ENCODE measurements around the gene CD74.
"Not testable (repeated sequence)": the region's sequence is repeated elsewhere in the genome, so short reads cannot be mapped to it uniquely, and the experiment has no call there.

CD74 gene

GRCh38 chr5:150428106-150428876 is 15.6 kb upstream of the CD74 start:
- Histone ChIP-seq H3K27me3 (ENCODE audit: control insufficient read depth in 3 of 3, insufficient read depth in 3 of 3, low read depth in 1 of 3, low read length in 3 of 3) (no peaks in the 10 kb centered on the region), H3K9ac (ENCODE audit: low read depth, low read length, poor library complexity) (no peak overlapping the region), H3K4me1 (ENCODE audit: control insufficient read depth in 2 of 2, insufficient read depth in 1 of 2, low read depth in 1 of 2, low read length in 2 of 2) (peaks cover 0 to 8% of the 10 kb centered on the region in 2 donors), H4K91ac (ENCODE audit: low read depth, low read length, poor library complexity) (no peak overlapping the region), H2BK120ac (ENCODE audit: low read depth, low read length) (no peak overlapping the region), H2BK15ac (ENCODE audit: low read length) (peak overlapping the region; percentile 70), H3K36me3 (replicated peaks in 1 of 2; ENCODE audit: control insufficient read depth in 2 of 2, insufficient read depth in 2 of 2, low read length in 2 of 2) (no peaks in the 10 kb centered on the region), H3K4me2 (ENCODE audit: insufficient read depth, low read length, poor library complexity, severe bottlenecking) (no peak overlapping the region), H2AK5ac (ENCODE audit: low read depth, low read length) (peak overlapping the region; percentile 53), H3K9me3 (replicated peaks in 1 of 2; ENCODE audit: control insufficient read depth in 2 of 2, insufficient read depth in 1 of 2, low read depth in 1 of 2, low read length in 2 of 2) (no peaks in the 10 kb centered on the region), H3K14ac (ENCODE audit: low read length) (no peak overlapping the region), H4K8ac (ENCODE audit: low read depth, low read length) (no peak overlapping the region), H3K18ac (ENCODE audit: low read length) (peak overlapping the region; percentile 65), H3K79me1 (ENCODE audit: low read depth, low read length) (peaks cover 2% of the 10 kb centered on the region), H2BK12ac (ENCODE audit: low read length) (peak overlapping the region; percentile 46), H3K4ac (ENCODE audit: low read length) (no peak overlapping the region), H3K27ac (replicated peaks; ENCODE audit: low read length) (no peak overlapping the region), H2BK5ac (ENCODE audit: low read length) (peak overlapping the region; percentile 48), H2AFZ (ENCODE audit: low read length) (peak overlapping the region; percentile 94), H3K4me3 (ENCODE audit: low read length in 2 of 2) (no peak overlapping the region), H3K23ac (ENCODE audit: low read depth, low read length, poor library complexity) (peak overlapping the region; percentile 65)
- WGBS, 2 donors (ENCODE audit: extremely low coverage in 2 of 2, insufficient read length in 2 of 2, insufficient replicate concordance in 1 of 2), result no CpG with 5 or more reads among the region's 18 CpGs
- DNase-seq (ENCODE audit: low spot score), result no peak

DNA sequence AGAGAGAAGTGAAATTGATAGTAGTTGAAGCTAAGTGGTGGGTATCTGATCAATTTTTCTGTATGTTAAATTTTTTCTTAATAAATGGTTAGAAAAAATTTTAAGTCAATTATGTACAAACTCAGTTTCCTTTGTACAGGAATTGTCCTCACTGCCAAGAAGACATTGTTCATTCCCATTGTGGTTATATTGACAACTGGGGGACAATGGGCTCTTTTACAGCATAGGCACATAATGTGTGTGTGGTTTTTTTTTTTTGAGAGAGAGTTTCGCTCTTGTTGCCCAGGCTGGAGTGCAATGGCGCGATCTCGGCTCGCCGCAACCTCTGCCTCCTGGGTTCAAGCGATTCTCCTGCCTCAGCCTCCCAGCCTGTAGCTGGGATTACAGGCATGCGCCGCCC is 13.5 kb upstream of the CD74 start:
- H2AFZ ChIP-seq (ENCODE audit: low read length); H3K4me2 ChIP-seq (ENCODE audit: insufficient read depth, low read length, poor library complexity, severe bottlenecking); DNase-seq (ENCODE audit: low spot score); H3K18ac ChIP-seq (ENCODE audit: low read length); H3K14ac ChIP-seq (ENCODE audit: low read length); H3K36me3 ChIP-seq (replicated peaks in 1 of 2; ENCODE audit: control insufficient read depth in 2 of 2, insufficient read depth in 2 of 2, low read length in 2 of 2); H2BK15ac ChIP-seq (ENCODE audit: low read length); H3K9ac ChIP-seq (ENCODE audit: low read depth, low read length, poor library complexity); H2BK12ac ChIP-seq (ENCODE audit: low read length); H3K27ac ChIP-seq (replicated peaks; ENCODE audit: low read length); H3K4me1 ChIP-seq (ENCODE audit: control insufficient read depth in 2 of 2, insufficient read depth in 1 of 2, low read depth in 1 of 2, low read length in 2 of 2); H3K23ac ChIP-seq (ENCODE audit: low read depth, low read length, poor library complexity); H4K8ac ChIP-seq (ENCODE audit: low read depth, low read length); H3K4ac ChIP-seq (ENCODE audit: low read length); H2BK5ac ChIP-seq (ENCODE audit: low read length); H3K79me1 ChIP-seq (ENCODE audit: low read depth, low read length); H3K4me3 ChIP-seq (ENCODE audit: low read length in 2 of 2); H2AK5ac ChIP-seq (ENCODE audit: low read depth, low read length); H2BK120ac ChIP-seq (ENCODE audit: low read depth, low read length); H4K91ac ChIP-seq (ENCODE audit: low read depth, low read length, poor library complexity); H3K9me3 ChIP-seq (replicated peaks in 1 of 2; ENCODE audit: control insufficient read depth in 2 of 2, insufficient read depth in 1 of 2, low read depth in 1 of 2, low read length in 2 of 2); H3K27me3 ChIP-seq (ENCODE audit: control insufficient read depth in 3 of 3, insufficient read depth in 3 of 3, low read depth in 1 of 3, low read length in 3 of 3): not testable (repeated sequence)
- no CpG with 5 or more reads among the region's 9 CpGs for WGBS, 2 donors (ENCODE audit: extremely low coverage in 2 of 2, insufficient read length in 2 of 2, insufficient replicate concordance in 1 of 2)

DNA sequence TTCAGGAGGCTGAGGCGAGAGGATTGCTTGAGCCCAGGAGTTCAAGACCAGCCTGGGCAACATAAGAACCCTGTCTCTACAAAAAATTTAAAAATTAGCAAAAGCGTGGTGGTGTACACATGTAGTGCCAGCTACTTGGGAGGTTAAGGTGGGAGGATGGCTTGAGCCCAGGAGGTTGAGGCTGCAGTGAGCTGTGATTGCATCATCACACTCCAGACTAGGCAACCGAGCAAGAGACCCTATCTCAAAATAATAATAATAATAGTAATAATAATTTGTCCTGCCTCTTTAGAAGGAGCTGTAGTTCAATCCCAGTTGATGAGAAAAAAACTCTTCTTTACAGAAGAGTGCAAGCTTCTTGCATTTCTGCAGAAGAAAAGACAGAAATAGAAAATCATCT is 10.0 kb upstream of the CD74 start:
- DNase-seq (ENCODE audit: low spot score), result no peak

GRCh38 chr5:150422075-150422474 is 9.4 kb upstream of the CD74 start:
- peaks cover 0 to 2% of the 10 kb centered on the region in 2 donors for H3K4me1 ChIP-seq (ENCODE audit: control insufficient read depth in 2 of 2, insufficient read depth in 1 of 2, low read depth in 1 of 2, low read length in 2 of 2)
- H3K27ac ChIP-seq (replicated peaks; ENCODE audit: low read length), result no peak overlapping the region
- H2AK5ac ChIP-seq (ENCODE audit: low read depth, low read length), result no peak overlapping the region
- H2BK15ac ChIP-seq (ENCODE audit: low read length), result no peak overlapping the region
- no peak overlapping the region for H3K18ac ChIP-seq (ENCODE audit: low read length)
- no peak overlapping the region for H2BK12ac ChIP-seq (ENCODE audit: low read length)
- no peak overlapping the region for H3K4me3 ChIP-seq (ENCODE audit: low read length in 2 of 2)
- no peak overlapping the region for H4K91ac ChIP-seq (ENCODE audit: low read depth, low read length, poor library complexity)
- no peak overlapping the region for H2BK120ac ChIP-seq (ENCODE audit: low read depth, low read length)
- H3K36me3 ChIP-seq (replicated peaks in 1 of 2; ENCODE audit: control insufficient read depth in 2 of 2, insufficient read depth in 2 of 2, low read length in 2 of 2), result no peaks in the 10 kb centered on the region
- no peak overlapping the region for H3K9ac ChIP-seq (ENCODE audit: low read depth, low read length, poor library complexity)
- H3K4ac ChIP-seq (ENCODE audit: low read length), result no peak overlapping the region
- H3K23ac ChIP-seq (ENCODE audit: low read depth, low read length, poor library complexity), result no peak overlapping the region
- H2AFZ ChIP-seq (ENCODE audit: low read length), result no peak overlapping the region
- no peak overlapping the region for H3K14ac ChIP-seq (ENCODE audit: low read length)
- H3K4me2 ChIP-seq (ENCODE audit: insufficient read depth, low read length, poor library complexity, severe bottlenecking), result no peak overlapping the region
- no CpG with 5 or more reads among the region's 4 CpGs for WGBS, 2 donors (ENCODE audit: extremely low coverage in 2 of 2, insufficient read length in 2 of 2, insufficient replicate concordance in 1 of 2)
- H2BK5ac ChIP-seq (ENCODE audit: low read length), result no peak overlapping the region
- no peak overlapping the region for H4K8ac ChIP-seq (ENCODE audit: low read depth, low read length)
- no peak for DNase-seq (ENCODE audit: low spot score)
- H3K27me3 ChIP-seq (ENCODE audit: control insufficient read depth in 3 of 3, insufficient read depth in 3 of 3, low read depth in 1 of 3, low read length in 3 of 3), result peaks cover 0 to 4% (median 0%) of the 10 kb centered on the region in 3 experiments
- H3K79me1 ChIP-seq (ENCODE audit: low read depth, low read length), result no peaks in the 10 kb centered on the region
- no peaks in the 10 kb centered on the region for H3K9me3 ChIP-seq (replicated peaks in 1 of 2; ENCODE audit: control insufficient read depth in 2 of 2, insufficient read depth in 1 of 2, low read depth in 1 of 2, low read length in 2 of 2)

More for the DNA sequence above, 10.0 kb upstream of the CD74 start:
- Histone ChIP-seq H3K27ac (replicated peaks; ENCODE audit: low read length) (no peak overlapping the region), H3K9me3 (replicated peaks in 1 of 2; ENCODE audit: control insufficient read depth in 2 of 2, insufficient read depth in 1 of 2, low read depth in 1 of 2, low read length in 2 of 2) (no peaks in the 10 kb centered on the region), H4K91ac (ENCODE audit: low read depth, low read length, poor library complexity) (no peak overlapping the region), H4K8ac (ENCODE audit: low read depth, low read length) (no peak overlapping the region), H2BK15ac (ENCODE audit: low read length) (no peak overlapping the region), H3K4me3 (ENCODE audit: low read length in 2 of 2) (no peak overlapping the region), H3K27me3 (ENCODE audit: control insufficient read depth in 3 of 3, insufficient read depth in 3 of 3, low read depth in 1 of 3, low read length in 3 of 3) (peaks cover 0 to 4% (median 0%) of the 10 kb centered on the region in 3 experiments), H2BK12ac (ENCODE audit: low read length) (no peak overlapping the region), H3K9ac (ENCODE audit: low read depth, low read length, poor library complexity) (no peak overlapping the region), H3K36me3 (replicated peaks in 1 of 2; ENCODE audit: control insufficient read depth in 2 of 2, insufficient read depth in 2 of 2, low read length in 2 of 2) (no peaks in the 10 kb centered on the region), H3K14ac (ENCODE audit: low read length) (no peak overlapping the region), H2BK120ac (ENCODE audit: low read depth, low read length) (no peak overlapping the region), H2BK5ac (ENCODE audit: low read length) (no peak overlapping the region), H3K18ac (ENCODE audit: low read length) (no peak overlapping the region), H3K4me1 (ENCODE audit: control insufficient read depth in 2 of 2, insufficient read depth in 1 of 2, low read depth in 1 of 2, low read length in 2 of 2) (peaks cover 0 to 2% of the 10 kb centered on the region in 2 donors), H3K79me1 (ENCODE audit: low read depth, low read length) (no peaks in the 10 kb centered on the region), H3K4me2 (ENCODE audit: insufficient read depth, low read length, poor library complexity, severe bottlenecking) (no peak overlapping the region), H3K4ac (ENCODE audit: low read length) (no peak overlapping the region), H2AK5ac (ENCODE audit: low read depth, low read length) (no peak overlapping the region), H3K23ac (ENCODE audit: low read depth, low read length, poor library complexity) (no peak overlapping the region), H2AFZ (ENCODE audit: low read length) (no peak overlapping the region)
- WGBS, 2 donors (ENCODE audit: extremely low coverage in 2 of 2, insufficient read length in 2 of 2, insufficient replicate concordance in 1 of 2), result no CpG with 5 or more reads among the region's 3 CpGs
